Stomach smooth muscle (tissue), 2 donors: Measurements from ENCODE around the gene TPST2.
"Not testable (repeated sequence)": the region's sequence is repeated elsewhere in the genome, so short reads cannot be mapped to it uniquely, and the experiment has no call there.

Source experiments
- H3K27ac ChIP-seq: one replicate; pipeline ENCODE4 v1.7.0; 2013; ENCODE audit warnings: mild to moderate bottlenecking, low read length, inconsistent platforms
- H3K27me3 ChIP-seq, 2 donors: one replicate each; pipeline ENCODE4 v1.7.0; 2013; ENCODE audit warnings: low read length in 2 of 2; ENCODE audit not compliant: insufficient read depth in 2 of 2, control insufficient read depth in 1 of 2
- H3K36me3 ChIP-seq, 2 donors: one replicate each; pipeline ENCODE4 v1.7.0; 2013; ENCODE audit warnings: low read length in 2 of 2; ENCODE audit not compliant: control insufficient read depth in 2 of 2, insufficient read depth in 2 of 2
- H3K4me1 ChIP-seq: one replicate; pipeline ENCODE4 v1.7.0; 2013; ENCODE audit warnings: low read length; ENCODE audit not compliant: control insufficient read depth, insufficient read depth
- H3K4me3 ChIP-seq, 2 donors: one replicate each; pipeline ENCODE4 v1.7.0; 2013; ENCODE audit warnings: low read length in 2 of 2
- H3K9ac ChIP-seq, 2 donors: one replicate each; pipeline ENCODE4 v1.7.0; 2013; ENCODE audit warnings: low read length in 2 of 2, mild to moderate bottlenecking in 1 of 2
- H3K9me3 ChIP-seq, 2 donors: one replicate each; pipeline ENCODE4 v1.7.0; 2013; ENCODE audit warnings: low read length in 2 of 2; ENCODE audit not compliant: control insufficient read depth in 2 of 2
- donor health status: healthy.
- donor health status: Pancreatic carcinoma.

TPST2 gene

GRCh38 chr22:26534171-26534855 lies 55.6 kb downstream of the TPST2 start:
- H3K9me3 ChIP-seq = no peaks in the 10 kb centered on the region
- no peak overlapping the region for H3K9ac ChIP-seq
- H3K4me3 ChIP-seq = no peak overlapping the region
- peaks cover 0 to 2% of the 10 kb centered on the region in 2 donors for H3K36me3 ChIP-seq
- no peak overlapping the region for H3K27ac ChIP-seq
- H3K4me1 ChIP-seq = no peaks in the 10 kb centered on the region
- no peaks in the 10 kb centered on the region for H3K27me3 ChIP-seq

GRCh38 chr22:26529345-26529744 lies 60.6 kb downstream of the TPST2 start:
- Histone ChIP-seq H3K4me3 (no peak overlapping the region), H3K36me3 (peaks cover 0 to 5% of the 10 kb centered on the region in 2 donors), H3K4me1 (no peaks in the 10 kb centered on the region), H3K9me3 (no peaks in the 10 kb centered on the region), H3K27ac (no peak overlapping the region), H3K27me3 (no peaks in the 10 kb centered on the region), H3K9ac (no peak overlapping the region)

DNA sequence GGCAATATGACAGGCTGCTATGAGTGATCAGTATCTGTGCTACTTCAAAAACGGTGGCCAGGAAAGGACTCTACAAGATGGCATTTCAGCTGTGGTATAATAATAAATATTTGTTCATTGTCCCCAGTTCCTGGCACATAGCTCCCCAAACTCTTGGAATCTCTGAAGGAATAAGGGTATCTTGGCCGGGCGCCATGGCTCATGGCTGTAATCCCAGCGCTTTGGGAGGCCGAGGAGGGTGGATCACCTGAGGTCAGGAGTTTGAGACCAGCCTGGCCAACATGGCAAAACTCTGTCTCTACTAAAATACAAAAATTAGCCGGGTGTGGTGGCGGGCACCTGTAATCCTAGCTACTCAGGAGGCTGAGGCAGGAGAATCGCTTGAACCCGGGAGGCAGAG lies 61.4 kb downstream of the TPST2 start:
- not testable (repeated sequence) for H3K9ac ChIP-seq, H3K4me1 ChIP-seq, H3K9me3 ChIP-seq, H3K27me3 ChIP-seq, H3K4me3 ChIP-seq, H3K36me3 ChIP-seq, H3K27ac ChIP-seq

- H3K27ac ChIP-seq = no peak overlapping the region
- no peak overlapping the region for H3K4me3 ChIP-seq
- no peaks in the 10 kb centered on the region for H3K27me3 ChIP-seq
- H3K4me1 ChIP-seq = no peaks in the 10 kb centered on the region
- H3K36me3 ChIP-seq = peaks cover 0 to 6% of the 10 kb centered on the region in 2 donors
- H3K9ac ChIP-seq = no peak overlapping the region
- no peaks in the 10 kb centered on the region for H3K9me3 ChIP-seq
These were observed 62.1 kb downstream of the TPST2 start for GRCh38 chr22:26527574-26528465.

GRCh38 chr22:26527167-26527566 lies 62.8 kb downstream of the TPST2 start:
- Histone ChIP-seq H3K9me3 (no peaks in the 10 kb centered on the region), H3K4me1 (no peaks in the 10 kb centered on the region), H3K9ac (no peak overlapping the region), H3K4me3 (no peak overlapping the region), H3K36me3 (peaks cover 0 to 6% of the 10 kb centered on the region in 2 donors), H3K27ac (no peak overlapping the region), H3K27me3 (no peaks in the 10 kb centered on the region)

GRCh38 chr22:26525946-26526564 lies 63.9 kb downstream of the TPST2 start:
- no peaks in the 10 kb centered on the region for H3K27me3 ChIP-seq
- H3K27ac ChIP-seq = no peak overlapping the region
- H3K36me3 ChIP-seq = peaks cover 0 to 6% of the 10 kb centered on the region in 2 donors
- no peaks in the 10 kb centered on the region for H3K9me3 ChIP-seq
- no peak overlapping the region for H3K9ac ChIP-seq
- H3K4me1 ChIP-seq = no peaks in the 10 kb centered on the region
- no peak overlapping the region for H3K4me3 ChIP-seq

- no peaks in the 10 kb centered on the region for H3K4me1 ChIP-seq
- H3K4me3 ChIP-seq = no peak overlapping the region
- no peaks in the 10 kb centered on the region for H3K9me3 ChIP-seq
- H3K36me3 ChIP-seq = peaks cover 0 to 6% of the 10 kb centered on the region in 2 donors
- no peak overlapping the region for H3K9ac ChIP-seq
- H3K27ac ChIP-seq = no peak overlapping the region
- no peaks in the 10 kb centered on the region for H3K27me3 ChIP-seq
These were observed 65.1 kb downstream of the TPST2 start for GRCh38 chr22:26524870-26525269.

- H3K9me3 ChIP-seq = no peaks in the 10 kb centered on the region
These were observed 67.3 kb downstream of the TPST2 start for GRCh38 chr22:26522592-26522991.

GRCh38 chr22:26522012-26522411 lies 67.9 kb downstream of the TPST2 start:
- H3K27me3 ChIP-seq = no peaks in the 10 kb centered on the region
- peaks cover 0 to 6% of the 10 kb centered on the region in 2 donors for H3K36me3 ChIP-seq
- H3K27ac ChIP-seq = no peak overlapping the region
- no peak overlapping the region for H3K4me3 ChIP-seq
- H3K9ac ChIP-seq = no peak overlapping the region
- H3K4me1 ChIP-seq = no peaks in the 10 kb centered on the region
- no peaks in the 10 kb centered on the region for H3K9me3 ChIP-seq

More at GRCh38 chr22:26522592-26522991, 67.3 kb downstream of the TPST2 start:
- Histone ChIP-seq H3K4me3 (no peak overlapping the region), H3K27ac (no peak overlapping the region), H3K27me3 (no peaks in the 10 kb centered on the region), H3K4me1 (no peaks in the 10 kb centered on the region), H3K9ac (no peak overlapping the region), H3K36me3 (peaks cover 0 to 6% of the 10 kb centered on the region in 2 donors)

DNA sequence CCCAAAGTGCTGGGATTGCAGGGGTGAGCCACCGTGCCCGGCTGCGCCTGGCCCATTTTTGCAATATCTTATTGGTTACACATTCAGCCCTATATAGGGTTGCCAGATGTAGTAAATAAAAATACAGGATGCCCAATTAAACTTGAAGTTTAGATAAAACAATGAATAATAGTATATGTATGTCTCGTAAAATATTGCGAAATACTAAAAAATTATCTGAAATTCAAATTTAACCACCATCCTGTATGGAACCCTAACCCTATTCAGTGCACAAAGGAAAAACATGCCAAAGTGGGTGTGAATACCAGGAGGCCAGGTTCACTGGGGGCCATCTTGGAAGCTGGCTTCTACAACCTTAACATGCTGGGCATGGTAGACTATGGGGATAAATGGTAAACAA lies 72.5 kb downstream of the TPST2 start:
- H3K27me3 ChIP-seq = no peaks in the 10 kb centered on the region
- peaks cover 3% of the 10 kb centered on the region for H3K4me1 ChIP-seq
- H3K9me3 ChIP-seq = no peaks in the 10 kb centered on the region
- H3K27ac ChIP-seq = no peak overlapping the region
- H3K36me3 ChIP-seq = no peaks in the 10 kb centered on the region
- no peak overlapping the region for H3K4me3 ChIP-seq
- H3K9ac ChIP-seq = no peak overlapping the region
